Muscle of back (tissue), 13 donors: ENCODE measurements around the gene TSPY8. TPM values are rescaled to one million over a fixed set of nuclear protein-coding genes. Genes with fewer than 3 reads are reported as not detected.
"Not testable (repeated sequence)": the region's sequence is repeated elsewhere in the genome, so short reads cannot be mapped to it uniquely, and the experiment has no call there.

ENCODE experiments used
- DNase-seq, 3 donors: peaks; one replicate each; pipeline versions ENCODE4 v3.0.0 to v3.0.0-alpha.2; 2013
- long read RNA-seq, 9 donors: transcript quantifications; one replicate each; lab custom pipeline, GENCODE V29; 2026
- polyA plus RNA-seq, 10 donors: library from polyadenylated mRNA; unstranded; fragments of 120-200 nt; gene quantifications; one replicate each; pipeline ENCODE4 v1.2.1, GENCODE V29; 2013; ENCODE audit not compliant: insufficient read length in 10 of 10

TSPY8 gene, protein sequence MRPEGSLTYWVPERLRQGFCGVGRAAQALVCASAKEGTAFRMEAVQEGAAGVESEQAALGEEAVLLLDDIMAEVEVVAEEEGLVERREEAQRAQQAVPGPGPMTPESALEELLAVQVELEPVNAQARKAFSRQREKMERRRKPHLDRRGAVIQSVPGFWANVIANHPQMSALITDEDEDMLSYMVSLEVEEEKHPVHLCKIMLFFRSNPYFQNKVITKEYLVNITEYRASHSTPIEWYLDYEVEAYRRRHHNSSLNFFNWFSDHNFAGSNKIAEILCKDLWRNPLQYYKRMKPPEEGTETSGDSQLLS
- polyA plus RNA-seq = not detected
- long read RNA-seq, donor 1 = 0 reads
- long read RNA-seq, donor 2 = 0 reads
- long read RNA-seq, donor 3 = 0 reads
- long read RNA-seq, donor 4 = 0 reads
- long read RNA-seq, donor 5 = 0 reads
- long read RNA-seq, donor 6 = 0 reads
- long read RNA-seq, donor 7 = 0 reads
- long read RNA-seq, donor 8 = 0 reads
- long read RNA-seq, donor 9 = 0 reads

DNA sequence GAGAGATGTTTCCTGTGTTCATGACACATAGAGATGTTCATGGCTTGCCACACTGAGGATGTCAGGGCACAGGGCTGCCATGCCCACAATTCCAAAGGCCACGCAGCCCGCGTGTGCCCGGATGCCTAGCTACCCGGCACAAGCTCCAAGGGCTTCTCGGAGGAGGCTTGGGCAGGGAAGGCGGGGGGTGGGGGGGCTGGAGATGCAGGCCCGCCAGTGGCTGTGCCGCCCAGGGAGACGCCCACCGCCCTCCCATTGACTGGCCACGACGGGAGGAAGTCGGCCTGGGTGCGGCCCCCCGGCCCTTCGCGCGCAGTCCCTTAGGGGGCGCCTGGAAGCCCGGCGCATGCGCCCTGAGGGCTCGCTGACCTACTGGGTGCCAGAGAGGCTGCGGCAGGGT, at the start of gene TSPY8:
Gene TSPY8 (plus strand): TSS at position 301 of the 400 bp plus-strand sequence. CDS start 46 bp downstream, at position 347.
- not testable (repeated sequence) for DNase-seq

DNA sequence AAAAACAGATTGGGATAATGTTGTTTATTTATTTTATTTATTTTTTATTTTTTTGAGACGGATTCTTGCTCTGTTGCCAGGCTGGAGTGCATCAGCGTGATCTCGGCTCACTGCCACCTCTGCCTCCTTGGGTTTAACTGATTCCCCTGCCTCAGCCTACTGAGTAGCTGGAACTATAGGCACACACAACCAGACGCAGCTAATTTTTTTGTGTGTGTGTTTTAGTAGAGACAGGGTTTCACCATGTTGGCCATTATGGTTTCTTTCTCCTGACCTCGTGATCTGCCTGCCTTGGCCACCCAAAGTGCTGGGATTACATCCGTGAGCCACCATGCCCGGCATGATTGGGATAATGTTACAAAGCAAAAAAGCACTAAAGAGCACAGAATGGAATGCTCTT, 36.6 kb upstream of the TSPY8 start:
- DNase-seq = no peak

DNA sequence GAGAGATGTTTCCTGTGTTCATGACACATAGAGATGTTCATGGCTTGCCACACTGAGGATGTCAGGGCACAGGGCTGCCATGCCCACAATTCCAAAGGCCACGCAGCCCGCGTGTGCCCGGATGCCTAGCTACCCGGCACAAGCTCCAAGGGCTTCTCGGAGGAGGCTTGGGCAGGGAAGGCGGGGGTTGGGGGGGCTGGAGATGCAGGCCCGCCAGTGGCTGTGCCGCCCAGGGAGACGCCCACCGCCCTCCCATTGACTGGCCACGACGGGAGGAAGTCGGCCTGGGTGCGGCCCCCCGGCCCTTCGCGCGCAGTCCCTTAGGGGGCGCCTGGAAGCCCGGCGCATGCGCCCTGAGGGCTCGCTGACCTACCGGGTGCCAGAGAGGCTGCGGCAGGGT, 20.4 kb upstream of the TSPY8 start, which contains the start of gene TSPY4:
Gene TSPY4 (plus strand): TSS at position 301 of the 400 bp plus-strand sequence. CDS start 46 bp downstream, at position 347.
- not testable (repeated sequence) for DNase-seq

DNA sequence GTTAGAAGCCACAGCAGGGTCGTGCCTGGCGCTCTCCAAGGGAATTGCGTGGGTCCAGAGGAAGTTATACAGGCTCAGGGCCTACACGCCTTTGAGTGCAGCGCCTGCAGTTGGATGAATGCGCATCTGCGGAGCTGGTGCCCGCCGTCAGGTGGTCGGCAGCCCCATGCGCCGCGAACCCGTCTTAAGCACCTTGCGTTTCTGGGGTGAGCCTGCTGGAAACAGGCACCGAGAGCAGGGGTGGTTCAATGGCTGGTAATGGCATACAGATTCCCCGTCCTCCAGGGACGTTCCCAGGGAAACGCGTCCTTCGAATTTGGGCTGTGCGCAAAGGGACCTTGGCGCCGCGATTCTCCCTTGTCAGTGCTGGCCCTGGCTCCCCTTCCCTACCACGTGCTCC, 38.9 kb downstream of the TSPY8 start:
- DNase-seq = not testable (repeated sequence)

GRCh38 chrY:9398121-9398520, 40.5 kb downstream of the TSPY8 start, which contains the start of gene TSPY3:
Gene TSPY3 (plus strand): TSS chrY:9398421. CDS start chrY:9398467, 46 bp downstream.
- not testable (repeated sequence) for DNase-seq

Other genes with a start within 250 kb of the TSPY8 start
- not detected for gene TSPY4, start 20.3 kb upstream of the TSPY8 start, polyA plus RNA-seq
- not detected for gene TSPY3, start 40.6 kb downstream of the TSPY8 start, polyA plus RNA-seq
- not detected for gene TSPY1, start 109.2 kb downstream of the TSPY8 start, polyA plus RNA-seq
- not detected for gene TSPY9, start 129.5 kb downstream of the TSPY8 start, polyA plus RNA-seq
- gene TSPY10, start 170.1 kb downstream of the TSPY8 start, polyA plus RNA-seq = not detected